HG03095 (cell line): Measurements from ENCODE around the gene PCGF3.
"Not testable (repeated sequence)": the region's sequence is repeated elsewhere in the genome, so short reads cannot be mapped to it uniquely, and the experiment has no call there.

Experiments
- ATAC-seq: cut with Tn5 transposase; IDR thresholded peaks from one replicate; pipeline ENCODE4 v1.9.1; 2021; ENCODE audit warnings: moderate library complexity; ENCODE audit not compliant: unreplicated experiment

PCGF3 gene

GRCh38 chr4:722851-723360 is 17.3 kb downstream of the PCGF3 start:
- no peak for ATAC-seq

- no peak for ATAC-seq
These were observed 18.3 kb downstream of the PCGF3 start for GRCh38 chr4:723751-724530.

- no peak for ATAC-seq
These were observed 20.0 kb downstream of the PCGF3 start for GRCh38 chr4:725391-726234.

- no peak for ATAC-seq
These were observed 20.7 kb downstream of the PCGF3 start for GRCh38 chr4:726235-726787.

- no peak for ATAC-seq
These were observed 21.2 kb downstream of the PCGF3 start for GRCh38 chr4:726838-727237.

- ATAC-seq = no peak
These were observed 21.9 kb downstream of the PCGF3 start for GRCh38 chr4:727576-727975.

GRCh38 chr4:729336-730315 is 24.0 kb downstream of the PCGF3 start:
- ATAC-seq = no peak

GRCh38 chr4:730511-730910 is 24.9 kb downstream of the PCGF3 start:
- ATAC-seq = no peak

- ATAC-seq = not testable (repeated sequence)
These were observed 25.6 kb downstream of the PCGF3 start for GRCh38 chr4:730946-731904.

GRCh38 chr4:731954-732353 is 26.3 kb downstream of the PCGF3 start:
- ATAC-seq = not testable (repeated sequence)

- no peak for ATAC-seq
These were observed 26.9 kb downstream of the PCGF3 start for GRCh38 chr4:732486-732885.

GRCh38 chr4:732911-733630 is 27.4 kb downstream of the PCGF3 start:
- ATAC-seq = no peak

GRCh38 chr4:733631-733980 is 28.0 kb downstream of the PCGF3 start:
- no peak for ATAC-seq

- no peak for ATAC-seq
These were observed 28.4 kb downstream of the PCGF3 start for GRCh38 chr4:734075-734474.

- ATAC-seq = no peak
These were observed 29.3 kb downstream of the PCGF3 start for GRCh38 chr4:734951-735350.

GRCh38 chr4:735583-735982 is 30.0 kb downstream of the PCGF3 start:
- ATAC-seq = no peak

- ATAC-seq = not testable (repeated sequence)
These were observed 30.9 kb downstream of the PCGF3 start for GRCh38 chr4:736561-736960.

- no peak for ATAC-seq
These were observed 33.2 kb downstream of the PCGF3 start for GRCh38 chr4:738781-739280.

- no peak for ATAC-seq
These were observed 33.9 kb downstream of the PCGF3 start for GRCh38 chr4:739569-739968.
